GM15510 (cell line): ENCODE data around the gene MUC20.

ENCODE experiments used
- POLR2A ChIP-seq: IDR thresholded peaks from 3 replicates; pipeline ENCODE4 v1.6.1; 2011; ENCODE audit warnings: borderline replicate concordance; ENCODE audit not compliant: insufficient read length; ENCODE audit errors: extremely low read depth

The MUC20 gene

DNA sequence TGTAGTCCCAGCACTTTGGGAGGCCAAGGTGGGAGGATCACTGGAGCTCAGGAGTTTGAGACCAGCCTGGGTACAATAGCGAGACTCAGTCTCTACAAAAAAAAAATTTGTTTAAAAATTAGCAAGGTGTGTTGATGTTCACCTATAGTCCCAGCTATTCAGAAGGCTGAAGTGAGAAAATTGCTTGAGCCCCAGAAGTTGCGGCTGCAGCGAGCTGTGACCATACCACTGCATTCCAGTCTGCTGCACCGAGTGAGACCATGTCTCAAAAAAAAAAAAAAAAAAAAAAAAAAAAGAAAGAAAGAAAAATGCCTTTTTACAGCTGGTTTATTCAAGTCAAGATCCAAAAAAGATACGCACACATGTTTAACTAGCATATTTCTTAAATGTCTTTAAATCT lies 17.0 kb upstream of the MUC20 start:
- TF ChIP-seq POLR2A: no peak

GRCh38 chr3:195704433-195704999 lies 16.3 kb upstream of the MUC20 start:
- no peak for TF ChIP-seq POLR2A

DNA sequence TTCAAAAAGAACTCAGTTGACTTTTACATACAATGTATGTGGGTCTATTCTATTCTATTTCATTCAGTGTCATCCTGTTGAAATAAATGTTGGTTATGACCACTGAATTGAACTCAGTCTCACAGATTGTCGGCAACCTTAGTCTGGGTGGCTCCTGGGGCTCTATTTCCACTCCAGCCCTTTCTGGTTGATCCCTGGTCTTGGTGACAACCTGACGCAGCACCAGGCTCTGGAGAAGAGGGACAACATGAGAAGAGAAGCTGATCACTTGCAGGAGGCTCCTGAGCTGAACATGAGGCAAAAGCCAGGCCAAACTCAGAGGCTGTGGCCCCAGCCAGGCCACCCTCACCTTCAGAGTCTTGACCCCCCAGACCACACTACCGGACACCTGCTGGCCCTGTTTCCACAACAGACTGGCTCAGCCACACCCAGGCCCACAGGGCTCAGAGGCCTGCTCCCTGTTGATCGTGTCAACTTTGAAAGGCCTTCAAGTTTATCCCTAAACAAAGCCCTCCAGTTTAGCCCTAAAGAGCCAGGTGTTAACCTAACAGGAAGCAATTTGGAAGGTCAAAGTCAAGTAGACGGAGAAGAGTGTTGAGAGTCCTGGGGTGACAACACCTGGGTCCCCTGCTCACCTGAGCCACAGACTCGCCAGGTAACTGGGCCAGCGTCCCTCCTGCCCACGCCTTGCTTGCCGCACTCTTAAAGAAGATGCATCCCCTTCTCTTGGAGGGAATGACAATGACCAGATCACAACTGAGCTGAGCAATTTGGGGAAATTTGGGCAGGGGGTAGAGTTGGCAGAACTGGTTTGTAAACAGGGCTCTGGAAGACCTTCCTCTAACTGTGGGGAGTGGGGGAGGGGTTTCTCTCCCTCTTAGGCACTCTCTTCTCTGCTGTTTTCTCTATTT lies 15.4 kb upstream of the MUC20 start:
- TF ChIP-seq POLR2A: no peak

DNA sequence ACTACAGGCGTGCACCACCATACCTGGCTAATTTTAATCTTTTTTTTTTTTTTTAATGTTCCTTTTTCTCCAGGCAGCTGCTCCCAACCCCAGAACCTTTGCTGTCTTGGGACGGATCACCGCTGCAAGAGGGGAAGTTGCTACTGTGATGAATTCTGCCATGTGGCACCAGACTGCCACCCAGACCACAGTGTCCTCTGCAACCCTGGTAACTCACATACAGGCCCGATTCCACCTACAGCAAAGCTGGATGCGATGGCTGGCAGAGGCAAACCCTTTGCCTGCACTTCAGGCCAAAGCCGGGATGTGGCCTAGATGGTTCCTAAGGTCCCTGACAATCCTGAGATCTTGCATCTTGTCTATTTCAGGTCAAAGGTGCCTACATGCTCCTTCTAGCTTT lies 12.7 kb upstream of the MUC20 start:
- TF ChIP-seq POLR2A: no peak

GRCh38 chr3:195708626-195709481 lies 11.9 kb upstream of the MUC20 start:
- TF ChIP-seq POLR2A: no peak

GRCh38 chr3:195709676-195710085 lies 11.1 kb upstream of the MUC20 start:
- no peak for TF ChIP-seq POLR2A

- no peak for TF ChIP-seq POLR2A
These were observed 8.8 kb upstream of the MUC20 start for GRCh38 chr3:195711813-195712534.

DNA sequence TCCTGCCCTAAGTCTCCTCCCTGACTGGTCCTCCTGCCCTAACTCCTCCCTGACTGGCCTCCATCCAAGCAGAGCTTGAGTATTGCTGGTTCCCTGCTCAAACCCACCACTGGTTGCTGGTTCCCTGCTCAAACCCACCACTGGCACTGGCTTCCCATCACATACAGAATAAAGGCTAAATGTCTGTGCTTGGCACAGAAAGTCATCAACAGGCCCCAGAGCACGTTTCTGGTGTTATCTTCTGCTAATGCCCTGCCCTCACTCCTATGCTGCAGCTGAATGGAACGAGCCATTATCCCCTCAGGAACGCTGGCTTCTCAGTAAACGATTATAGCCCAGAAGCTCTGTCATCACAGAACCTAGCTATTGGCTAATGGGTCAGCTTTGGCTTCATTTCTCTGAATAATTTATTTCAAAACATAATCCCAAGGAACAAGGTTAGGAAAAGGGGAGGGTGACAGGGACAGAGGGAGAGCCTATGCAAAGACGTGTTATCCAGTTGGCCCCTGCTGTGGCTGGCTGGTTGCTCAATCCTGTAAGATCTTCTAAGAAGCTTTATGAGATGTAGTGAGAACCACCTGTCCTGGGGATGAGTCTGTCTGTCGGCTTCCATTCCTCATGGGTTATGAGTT lies 6.3 kb upstream of the MUC20 start:
- TF ChIP-seq POLR2A: no peak

GRCh38 chr3:195715134-195715533 lies 5.6 kb upstream of the MUC20 start:
- TF ChIP-seq POLR2A: no peak

GRCh38 chr3:195715583-195716266 lies 5.1 kb upstream of the MUC20 start:
- no peak for TF ChIP-seq POLR2A

- no peak for TF ChIP-seq POLR2A
These were observed 3.4 kb upstream of the MUC20 start for GRCh38 chr3:195717416-195717815.

- no peak for TF ChIP-seq POLR2A
These were observed 2.8 kb upstream of the MUC20 start for GRCh38 chr3:195717852-195718476.

DNA sequence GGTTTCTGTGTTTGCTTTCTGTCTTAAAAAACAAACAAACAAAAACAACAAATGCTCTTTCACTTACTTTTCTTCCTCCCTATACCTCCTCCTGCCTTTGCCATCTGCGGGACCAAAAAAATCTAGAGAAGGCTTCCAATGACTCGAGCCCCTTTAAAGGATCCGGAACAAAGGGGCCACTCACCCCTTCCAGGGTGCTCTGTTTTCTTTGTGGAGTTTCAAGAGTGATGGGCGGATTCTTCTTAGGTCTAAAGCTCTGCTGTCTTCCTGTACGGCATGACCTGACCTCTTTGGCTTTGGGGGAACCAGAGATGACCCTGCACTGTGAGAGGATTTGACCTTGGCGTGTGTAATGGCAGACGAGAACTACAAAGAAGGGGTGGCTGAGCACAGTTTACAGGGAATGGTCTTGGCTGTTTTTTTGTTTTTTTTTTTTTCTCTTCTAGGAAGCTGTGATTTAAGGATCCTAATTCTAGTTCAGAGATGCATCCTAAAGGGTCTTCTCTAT lies 2.2 kb upstream of the MUC20 start:
- no peak for TF ChIP-seq POLR2A
